ENCODE results near the gene KCNQ1.

KCNQ1 gene

DNA sequence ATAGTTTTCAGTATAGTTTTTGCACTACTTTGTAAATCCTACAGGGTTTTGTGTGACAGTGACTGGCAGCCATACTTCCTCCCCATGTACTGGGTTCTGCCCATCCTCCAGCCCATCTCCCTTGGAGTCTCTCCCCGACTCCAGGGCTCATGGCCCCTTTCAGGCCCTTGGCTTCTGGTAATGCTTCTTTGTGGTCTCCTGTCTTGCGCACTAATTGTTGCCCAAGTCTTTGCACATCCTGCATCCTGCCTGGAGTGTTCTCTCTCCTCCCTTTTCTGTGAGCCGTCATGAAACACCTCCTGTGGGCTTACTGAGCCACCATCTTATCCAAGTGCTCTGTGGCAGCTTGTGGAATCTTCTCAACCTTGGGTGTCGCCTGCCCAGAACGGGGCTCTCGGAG is 266.4 kb downstream of the KCNQ1 start:
- no peak for DNase-seq (ENCODE audit: low read depth in 2 of 2, low spot score in 1 of 2)

DNA sequence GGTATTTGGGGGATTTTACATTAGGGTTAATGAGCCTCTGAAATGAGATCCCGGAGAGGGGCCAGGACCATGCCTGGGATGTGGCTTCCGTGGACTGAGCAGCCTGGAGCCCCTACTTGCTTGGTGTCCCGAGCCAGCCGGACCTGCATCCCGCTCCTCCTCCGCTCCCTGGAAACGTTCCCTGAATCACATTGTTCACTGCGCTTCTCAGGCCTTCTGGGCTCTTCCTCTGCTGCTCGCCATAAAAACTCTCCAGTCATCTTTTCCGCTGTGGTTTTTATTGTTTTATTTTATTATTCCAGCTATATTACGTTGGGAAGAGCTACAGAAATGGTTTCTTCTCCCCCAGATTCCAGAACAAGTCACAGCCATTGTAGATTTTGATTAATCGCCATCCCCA is 268.3 kb downstream of the KCNQ1 start:
- no peak for DNase-seq (ENCODE audit: low read depth in 2 of 2, low spot score in 1 of 2)

DNA sequence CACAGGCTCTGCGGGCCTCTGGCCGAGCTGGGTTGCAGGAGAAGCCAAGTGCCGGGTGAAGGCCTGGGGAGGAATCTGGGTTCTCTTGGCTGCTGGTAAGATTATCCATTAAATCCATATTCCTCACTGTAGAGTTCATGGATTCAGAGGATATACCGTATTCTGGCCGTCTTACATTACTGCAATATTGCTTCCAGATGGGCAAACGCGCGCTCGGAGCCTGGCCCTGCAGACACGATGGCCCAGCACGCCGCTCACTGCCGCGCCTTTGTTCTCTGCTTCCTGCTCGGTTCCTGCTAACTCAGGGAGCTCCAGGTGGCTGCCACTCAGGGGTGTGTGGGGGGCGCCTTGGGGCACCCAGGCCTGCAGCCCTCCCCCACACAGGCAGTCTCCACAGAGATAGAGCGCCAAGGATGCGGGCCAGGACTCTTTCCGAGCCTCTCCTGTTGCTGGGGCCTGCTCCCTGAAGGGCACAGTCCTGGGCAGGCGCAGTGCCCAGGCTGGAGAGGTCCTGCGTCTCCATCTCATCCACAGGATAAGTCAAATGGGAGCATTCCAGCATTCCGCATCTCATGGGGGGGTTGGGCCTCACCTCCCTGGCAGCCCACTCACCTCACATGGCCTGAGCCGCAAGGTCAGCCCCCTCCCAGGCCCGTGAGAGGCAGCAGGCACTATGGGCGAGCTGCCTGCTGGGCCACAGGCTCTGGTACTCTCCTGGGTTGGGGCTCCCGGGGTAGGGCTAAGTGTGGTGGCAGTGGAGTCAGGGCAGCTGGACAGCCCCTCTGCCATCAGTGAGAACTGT is 269.1 kb downstream of the KCNQ1 start:
- no peak for DNase-seq (ENCODE audit: low read depth in 2 of 2, low spot score in 1 of 2)

DNA sequence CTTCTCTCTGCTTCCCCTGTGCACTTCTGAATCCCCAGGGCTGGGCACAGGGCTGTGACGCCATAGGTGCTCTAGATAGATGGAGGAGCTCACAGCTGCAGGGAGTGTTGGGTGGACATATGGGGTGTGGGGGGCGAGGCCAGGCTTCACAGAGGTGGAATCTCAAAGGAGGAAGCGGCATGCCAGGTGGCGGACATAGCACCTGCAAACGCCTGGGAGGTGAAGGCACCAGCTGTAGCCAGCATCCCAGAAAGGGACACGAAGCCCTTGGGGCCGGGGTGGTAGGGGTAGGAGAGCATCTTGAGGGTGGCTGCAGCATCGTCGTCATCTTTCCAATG is 269.6 kb downstream of the KCNQ1 start:
- no peak for DNase-seq (ENCODE audit: low read depth in 2 of 2, low spot score in 1 of 2)

DNA sequence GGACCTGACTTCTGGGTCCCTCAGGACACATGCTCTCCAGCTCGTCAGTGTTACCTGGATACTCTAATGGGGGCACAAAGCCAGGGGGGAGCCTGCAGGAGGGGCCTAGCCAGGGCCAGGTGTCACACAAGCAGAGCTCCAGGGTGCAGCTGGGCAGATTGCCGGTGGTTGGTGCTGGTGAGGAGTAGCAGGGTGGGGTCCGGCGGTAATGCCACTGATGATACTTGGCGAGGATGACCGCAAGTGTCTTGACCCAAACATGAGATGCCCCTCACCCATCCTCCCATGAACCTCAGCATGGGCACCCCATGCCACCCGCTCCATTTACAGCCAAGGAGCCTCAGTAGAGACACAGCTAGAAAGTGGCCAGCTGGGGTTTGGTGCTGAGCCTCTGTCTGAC is 270.1 kb downstream of the KCNQ1 start:
- no peak for DNase-seq (ENCODE audit: low read depth in 2 of 2, low spot score in 1 of 2)

DNA sequence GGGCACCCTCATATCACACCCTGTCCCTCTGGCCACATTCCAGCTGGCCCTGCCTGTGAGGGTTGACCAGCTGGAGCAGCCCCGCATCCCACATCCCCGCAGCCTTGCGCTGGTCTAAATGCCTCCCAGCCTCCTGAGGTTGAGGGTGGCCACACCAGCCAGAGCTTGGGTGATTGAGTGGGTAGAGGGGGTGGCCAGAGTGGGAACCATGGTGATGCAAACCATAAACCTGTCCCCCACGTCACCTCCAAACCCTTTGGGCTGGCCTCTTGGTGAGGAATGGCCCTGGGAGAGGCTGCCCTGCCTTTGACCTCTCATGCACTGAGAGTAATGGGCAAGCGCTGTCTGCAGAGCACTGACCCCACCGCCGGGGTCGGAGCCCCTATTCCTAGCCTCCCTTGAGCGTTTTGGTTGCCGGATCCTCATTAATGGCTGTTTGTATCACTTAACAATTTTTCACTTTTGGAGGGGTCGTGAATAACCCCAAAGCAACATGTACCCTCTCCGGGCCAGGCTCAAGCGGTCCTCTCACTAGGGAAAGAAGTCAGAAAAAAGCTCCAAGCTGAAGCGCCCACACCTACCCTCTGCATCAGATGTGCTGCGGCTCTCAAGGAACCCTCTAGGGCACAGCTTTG is 271.0 kb downstream of the KCNQ1 start:
- DNase-seq (ENCODE audit: low read depth in 2 of 2, low spot score in 1 of 2) = no peak

DNA sequence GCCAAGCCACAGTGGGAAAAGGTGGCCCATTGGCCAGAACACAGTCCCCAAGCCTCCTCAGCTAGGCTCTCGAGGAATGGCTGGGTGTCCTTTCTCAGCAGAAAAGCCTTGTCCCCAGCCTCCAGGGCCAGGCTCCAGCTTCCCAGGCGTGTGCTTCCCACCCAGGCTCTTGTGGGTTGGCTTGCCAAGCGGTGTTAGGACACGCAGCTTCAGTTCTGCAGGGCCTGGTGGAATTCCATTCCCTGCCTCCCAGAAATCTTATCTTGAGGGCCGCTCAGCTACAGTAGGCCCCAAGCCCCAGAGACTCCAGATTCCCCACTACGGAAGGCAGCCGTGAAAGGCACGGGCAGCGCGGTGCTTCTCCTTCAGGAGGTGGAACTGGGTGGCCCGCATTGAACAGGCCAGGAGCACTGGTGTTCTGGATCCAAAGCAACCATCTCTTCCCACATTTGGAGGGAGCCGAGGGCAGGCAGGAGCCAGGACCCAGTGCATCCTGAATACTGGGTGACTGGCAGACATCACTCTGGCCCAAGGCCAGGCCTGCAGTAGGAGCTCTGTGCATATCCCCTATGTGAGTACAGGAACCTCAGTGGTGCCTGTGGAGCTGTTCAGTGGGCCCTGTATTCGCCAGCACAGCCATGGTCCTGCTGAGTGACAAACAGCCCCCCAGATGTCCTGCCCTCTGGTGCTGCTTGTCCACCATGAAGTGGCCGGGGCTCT is 271.7 kb downstream of the KCNQ1 start:
- DNase-seq (ENCODE audit: low read depth in 2 of 2, low spot score in 1 of 2) = no peak

DNA sequence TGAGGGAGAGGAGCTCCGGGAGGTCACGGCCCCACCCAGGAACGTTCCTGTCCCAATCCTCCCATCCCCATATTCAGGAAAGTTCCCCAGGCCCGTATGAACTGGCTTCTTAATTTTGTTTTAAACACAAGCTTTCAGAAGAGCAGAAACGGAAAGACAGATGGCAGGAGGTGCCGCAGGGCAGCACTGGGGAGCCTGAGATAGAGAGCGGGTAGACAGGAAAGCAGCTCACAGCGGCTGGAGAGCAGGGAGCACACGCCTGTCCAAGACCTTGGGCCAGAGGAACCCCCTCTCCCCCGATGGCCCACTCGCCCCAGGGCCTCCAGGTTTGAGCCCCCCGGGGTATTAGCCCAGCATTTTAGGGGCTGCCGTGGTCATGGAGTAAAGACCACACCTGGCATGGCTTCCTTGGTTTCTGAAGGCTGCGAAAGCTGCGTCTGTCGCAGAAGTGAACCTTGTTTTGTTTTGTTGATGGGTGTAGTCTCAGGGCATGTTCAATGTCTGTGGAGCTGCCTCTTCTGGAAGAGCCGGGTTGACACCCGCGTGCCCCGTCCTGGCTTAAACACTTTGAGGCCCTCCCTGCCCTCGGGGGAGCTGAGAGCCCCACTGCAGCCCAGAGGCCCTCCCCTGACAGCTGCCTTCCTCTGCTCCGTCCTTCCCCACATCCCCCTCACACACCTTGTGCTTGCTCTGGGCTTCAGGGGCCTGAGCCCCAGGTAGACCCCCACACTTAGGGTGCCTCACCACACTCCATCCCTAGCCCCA is 272.9 kb downstream of the KCNQ1 start:
- DNase-seq (ENCODE audit: low read depth in 2 of 2, low spot score in 1 of 2) = no peak

DNA sequence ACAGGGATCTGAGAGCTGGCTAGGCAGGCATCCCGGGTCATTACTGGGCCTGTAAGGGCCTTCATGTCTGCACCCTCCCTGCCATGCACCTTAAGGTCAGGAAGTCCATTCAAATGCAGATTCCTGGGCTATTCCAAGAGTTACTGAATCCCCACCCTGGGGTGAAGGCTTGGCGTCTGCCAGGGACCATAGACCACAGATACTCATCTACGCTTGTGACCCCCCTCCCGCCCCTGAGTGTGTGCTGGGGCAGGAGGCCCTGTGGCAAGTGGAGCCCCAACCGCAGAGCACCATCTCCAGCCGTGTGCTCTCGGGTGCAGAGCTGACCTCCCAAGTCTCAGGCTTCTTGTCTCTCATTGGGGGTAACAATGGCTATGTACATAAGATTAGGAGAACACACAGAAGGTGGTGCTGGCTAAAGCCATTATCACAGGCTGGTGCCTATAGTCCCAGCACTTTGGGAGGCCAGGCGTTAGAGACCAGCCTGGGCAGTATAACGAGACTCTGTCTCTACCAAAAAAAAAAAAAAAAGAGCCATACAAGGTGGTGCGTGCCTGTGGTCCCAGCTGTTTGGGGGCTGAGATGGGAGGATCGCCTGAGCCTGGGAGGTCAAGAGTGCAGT is 274.1 kb downstream of the KCNQ1 start:
- DNase-seq (ENCODE audit: low read depth in 2 of 2, low spot score in 1 of 2) = no peak

DNA sequence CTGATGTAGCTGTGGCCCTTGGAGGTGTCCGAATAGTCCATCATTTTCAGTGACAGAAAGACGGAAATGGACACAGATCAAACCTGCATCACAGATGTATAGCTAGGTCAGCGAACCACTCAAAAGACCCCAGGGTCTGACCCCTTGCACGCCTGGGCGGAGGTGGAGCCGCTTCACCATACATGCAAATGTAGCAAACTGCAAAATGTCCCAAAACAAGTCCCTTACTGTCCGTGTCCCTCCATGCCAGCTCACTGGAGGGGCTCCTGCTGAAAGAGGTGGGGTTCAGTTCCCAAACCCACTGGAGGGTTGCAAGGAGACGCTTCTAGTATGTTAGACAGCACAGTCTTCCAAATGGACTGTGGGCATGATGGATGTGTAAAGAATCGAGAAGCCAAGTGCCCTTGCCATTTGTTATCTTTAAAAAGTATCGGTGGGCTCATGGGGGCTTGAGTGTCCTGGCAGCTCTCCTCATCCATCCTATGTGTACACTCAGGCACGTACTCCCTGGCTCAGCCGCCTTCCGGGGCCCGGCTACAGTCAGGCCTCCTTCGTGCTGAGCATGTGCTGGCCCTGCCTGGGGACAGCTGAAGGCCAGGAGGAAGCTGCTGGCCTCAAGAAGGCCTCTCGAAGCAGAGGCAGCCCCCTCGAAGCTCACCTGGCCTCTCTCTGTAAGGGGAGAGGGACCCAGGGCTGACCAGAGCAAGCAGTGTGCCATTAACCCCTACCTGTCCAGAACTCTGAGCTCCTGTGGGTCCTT is 275.2 kb downstream of the KCNQ1 start:
- DNase-seq (ENCODE audit: low read depth in 2 of 2, low spot score in 1 of 2) = no peak

DNA sequence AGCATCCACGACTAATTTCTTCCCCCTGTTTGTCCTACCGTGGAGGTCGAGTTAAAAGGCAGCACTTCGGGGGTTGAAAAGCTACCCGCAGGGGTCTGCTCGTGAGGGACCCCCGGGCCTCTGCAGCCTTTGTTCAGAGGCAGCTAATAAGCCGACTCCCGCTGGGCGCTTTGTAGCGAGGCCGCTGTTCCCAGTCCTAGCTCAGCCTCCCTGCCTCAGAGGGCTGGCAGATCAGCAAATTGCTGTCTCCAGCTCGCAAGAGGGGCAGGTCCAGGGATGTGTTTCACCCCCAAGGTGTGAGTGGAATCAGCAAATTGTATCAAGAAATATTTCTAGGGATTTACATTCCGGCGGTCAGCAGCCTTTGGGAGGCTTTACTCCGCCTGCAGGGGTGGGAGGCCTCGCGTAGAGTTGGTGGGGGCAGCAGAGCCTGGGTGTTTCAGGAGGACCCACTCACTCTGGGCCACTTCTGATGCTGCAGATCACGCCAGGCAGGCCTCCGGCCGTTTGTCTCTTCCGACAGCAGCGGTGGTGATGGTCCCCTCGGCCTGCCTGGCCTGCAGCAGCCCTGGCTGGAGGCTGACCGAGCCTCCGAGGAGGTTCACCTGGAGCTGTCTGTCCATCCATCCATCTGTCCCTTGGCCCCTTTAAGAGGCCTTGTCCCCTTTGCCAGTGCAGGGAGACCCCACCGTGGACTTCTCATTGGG is 276.6 kb downstream of the KCNQ1 start:
- DNase-seq (ENCODE audit: low read depth in 2 of 2, low spot score in 1 of 2) = no peak

DNA sequence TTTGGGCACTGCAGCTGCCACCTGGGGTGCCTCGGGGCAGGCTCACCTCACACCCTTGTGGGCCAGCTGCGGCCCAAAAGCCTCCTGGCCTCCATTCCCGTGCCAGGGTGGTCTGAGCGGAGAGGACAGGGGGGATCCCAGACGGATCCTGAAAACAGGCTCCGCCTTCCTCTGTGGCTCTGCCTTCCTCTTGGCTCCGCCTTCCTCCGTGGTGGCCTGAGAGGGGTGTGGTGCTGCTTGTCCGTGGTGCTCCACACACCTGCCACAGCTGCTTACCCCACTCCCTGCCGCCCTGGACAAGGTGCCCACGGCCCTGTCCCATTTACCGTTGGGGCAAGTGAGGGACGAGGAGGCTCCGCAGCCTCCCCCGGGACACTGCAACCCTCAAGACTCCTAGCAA is 278.1 kb downstream of the KCNQ1 start:
- DNase-seq (ENCODE audit: low read depth in 2 of 2, low spot score in 1 of 2) = no peak

DNA sequence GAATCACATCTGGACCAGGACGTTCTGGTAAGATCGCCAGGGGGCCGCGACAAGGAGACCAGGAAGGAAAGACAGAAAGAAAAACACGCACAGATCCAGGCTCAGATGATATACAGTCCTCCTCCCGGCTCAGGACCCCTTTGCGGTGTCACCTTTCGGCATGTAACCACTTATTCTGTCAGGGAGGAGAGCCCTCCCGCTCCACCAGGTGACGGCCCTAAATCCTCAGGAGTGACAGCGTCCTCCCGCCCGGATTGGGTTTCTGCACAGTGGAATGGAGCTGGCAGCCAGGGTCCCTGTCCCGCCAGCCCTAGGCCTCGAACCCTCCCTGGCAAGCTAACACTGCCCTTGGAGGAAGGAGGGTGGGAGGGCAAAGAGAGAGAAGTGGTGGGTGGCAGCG is 279.3 kb downstream of the KCNQ1 start:
- DNase-seq (ENCODE audit: low read depth in 2 of 2, low spot score in 1 of 2) = no peak

DNA sequence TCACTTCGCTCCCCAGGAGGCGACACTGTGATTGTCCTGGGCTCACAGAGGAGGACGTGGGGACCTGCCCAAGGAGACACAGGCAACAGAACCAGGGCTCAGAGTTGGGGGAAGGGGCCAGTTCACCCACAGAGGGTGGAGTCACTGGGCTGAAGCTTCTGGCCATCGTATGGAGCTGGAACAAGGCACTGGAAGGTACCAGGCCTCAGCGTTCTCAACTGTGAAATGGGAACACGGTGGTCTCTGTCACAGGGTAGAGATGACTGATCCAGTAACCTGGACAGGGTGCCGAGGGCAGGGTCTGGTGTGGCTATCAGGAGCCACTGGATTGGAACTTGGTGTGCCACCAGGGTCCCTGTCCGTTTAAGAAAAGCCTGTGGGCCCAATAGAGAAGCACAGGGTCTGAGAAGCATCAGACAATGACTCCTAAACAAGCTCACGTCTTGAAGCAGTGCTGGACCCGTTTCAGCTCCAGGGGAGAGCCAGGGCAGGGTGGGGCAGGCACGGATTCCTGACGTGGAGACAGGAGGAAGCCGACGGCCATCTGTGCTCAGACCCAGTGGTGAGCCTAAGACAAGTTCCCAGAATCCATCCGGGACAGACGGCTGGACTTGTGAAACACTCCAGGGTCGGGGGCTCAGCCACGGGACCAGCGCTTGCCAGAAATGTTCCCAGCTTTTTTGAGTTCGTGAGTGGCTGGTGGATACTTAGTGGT is 280.0 kb downstream of the KCNQ1 start:
- DNase-seq (ENCODE audit: low read depth in 2 of 2, low spot score in 1 of 2) = no peak

DNA sequence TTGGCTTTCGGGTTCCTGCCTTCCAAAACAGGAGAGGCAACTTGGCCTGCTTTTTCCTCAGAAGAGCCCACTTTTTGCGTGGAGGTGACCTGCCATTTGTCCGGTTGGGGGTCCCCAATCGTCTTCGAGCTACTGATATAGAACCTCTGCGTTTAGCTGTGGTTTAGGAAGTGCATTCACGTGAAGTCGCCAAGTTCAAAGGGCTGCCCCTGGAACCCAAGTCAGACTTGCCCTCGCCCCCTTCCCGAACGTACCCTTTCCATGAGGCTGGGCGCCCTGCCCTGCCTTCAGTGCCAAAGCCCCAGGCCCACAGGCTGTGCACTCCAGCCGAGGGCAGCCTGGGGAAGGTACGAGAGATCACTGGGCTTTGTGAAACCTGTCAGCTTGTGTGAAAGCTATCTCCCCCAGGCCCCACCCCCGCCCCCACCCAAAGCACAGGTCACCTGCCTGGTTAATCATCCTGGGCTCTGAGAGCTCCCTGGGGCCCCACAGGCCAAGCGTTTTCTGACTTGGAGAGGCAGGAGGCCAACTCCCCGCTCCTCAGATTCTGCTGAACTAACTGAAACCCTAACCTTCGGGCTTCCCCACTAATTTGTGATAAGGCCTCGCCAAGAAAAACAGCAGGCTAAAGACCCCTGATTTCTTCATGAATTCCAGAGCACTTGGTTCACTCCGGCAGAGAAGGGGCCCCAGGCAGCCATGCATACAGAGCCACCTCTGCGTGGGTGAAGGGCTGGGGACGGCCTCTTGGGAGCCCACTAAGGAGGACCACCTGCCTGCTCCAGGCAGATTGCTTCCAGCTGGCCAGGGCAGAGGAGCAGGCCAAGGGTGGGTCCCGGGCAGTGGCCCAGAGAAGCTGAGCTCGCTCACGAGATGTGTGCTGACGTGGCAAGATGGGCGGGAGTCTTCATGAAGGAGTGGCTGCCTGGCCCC is 280.8 kb downstream of the KCNQ1 start:
- no peak for DNase-seq (ENCODE audit: low read depth in 2 of 2, low spot score in 1 of 2)

DNA sequence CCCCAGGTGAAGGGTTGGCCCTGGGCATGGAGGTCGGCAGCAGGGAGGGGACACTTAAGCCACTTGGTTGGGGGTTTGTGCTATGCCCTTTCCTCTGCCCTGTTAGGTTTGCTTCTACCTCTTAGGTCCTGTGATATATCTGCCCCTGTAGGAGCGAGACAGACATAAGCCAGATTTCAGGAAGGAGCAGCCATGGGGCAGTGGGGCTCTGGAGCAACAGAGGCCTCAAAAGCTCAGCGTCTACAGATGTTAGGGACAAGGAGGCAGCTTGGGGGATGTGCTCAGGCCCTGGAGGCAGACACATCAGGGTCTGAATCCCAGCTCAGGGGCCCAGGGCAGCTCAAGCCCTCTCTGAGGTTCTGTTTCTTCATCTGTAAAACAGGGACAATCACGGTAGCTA is 282.2 kb downstream of the KCNQ1 start:
- no peak for DNase-seq (ENCODE audit: low read depth in 2 of 2, low spot score in 1 of 2)

DNA sequence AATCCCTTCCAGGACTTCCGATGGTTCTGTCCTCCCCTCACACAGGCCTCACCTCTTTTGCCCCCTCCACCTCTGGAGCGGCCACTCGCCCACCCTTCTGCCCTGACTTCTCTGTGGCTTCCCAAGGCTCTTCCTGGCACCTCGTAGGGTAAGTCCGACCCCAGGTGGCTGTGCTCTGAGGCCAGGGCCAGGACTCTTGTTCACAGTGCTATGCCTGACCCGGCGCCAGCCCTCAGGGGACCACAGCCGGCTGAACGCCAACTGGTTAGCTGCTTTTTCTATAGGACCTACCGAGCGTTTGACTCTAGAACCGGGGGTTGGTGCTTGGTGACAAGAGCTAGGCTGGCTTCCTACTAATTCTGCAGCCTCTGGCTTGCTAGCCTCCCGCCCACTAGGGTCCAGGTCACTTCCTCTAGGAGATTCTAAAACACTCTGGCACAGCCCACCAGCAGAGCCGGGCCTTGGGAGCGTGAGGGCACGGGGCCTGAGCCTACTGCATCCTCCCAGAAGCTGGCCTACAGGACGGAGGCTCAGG is 283.4 kb downstream of the KCNQ1 start:
- DNase-seq (ENCODE audit: low read depth in 2 of 2, low spot score in 1 of 2) = no peak

All from stimulated activated CD8-positive, alpha-beta memory T cell treated with anti-CD3 and anti-CD28 coated beads, Interleukin-4, amount 100 ng/mL, for 4 hours (primary cell).